SU-DHL-6 (cell line): ENCODE results near the gene TMED1.
"Not testable (repeated sequence)": the region's sequence is repeated elsewhere in the genome, so short reads cannot be mapped to it uniquely, and the experiment has no call there.

Source experiments
- CTCF ChIP-seq: fragments of 200-600 bp; sonication (generic); IDR thresholded peaks from one replicate; pipeline ENCODE4 v1.5.1; 2017; ENCODE audit warnings: antibody characterized with exemption, mild to moderate bottlenecking, low read length, moderate library complexity; ENCODE audit not compliant: insufficient read depth, poor library complexity, severe bottlenecking
- EZH2phosphoT487 ChIP-seq: fragments of 200-600 bp; sonication (generic), shearing (Covaris generic); conservative IDR thresholded peaks from 2 replicates; pipeline ENCODE4 v1.6.1; 2018; ENCODE audit warnings: mild to moderate bottlenecking, antibody characterized with exemption, low read length, moderate library complexity, mixed read lengths

GRCh38 chr19:10869872-10870311 lies 33.9 kb upstream of the TMED1 start:
- TF ChIP-seq CTCF, EZH2phosphoT487: not testable (repeated sequence)
